GM19043 (cell line): ENCODE results near the gene CTAGE4.
"Not testable (repeated sequence)": the region's sequence is repeated elsewhere in the genome, so short reads cannot be mapped to it uniquely, and the experiment has no call there.

ENCODE experiments used
- ATAC-seq: cut with Tn5 transposase; IDR thresholded peaks from one replicate; pipeline ENCODE4 v1.9.1; 2021; ENCODE audit warnings: low read depth; ENCODE audit not compliant: unreplicated experiment

Gene CTAGE4

GRCh38 chr7:144183166-144183565 is at the start of gene CTAGE4:
Gene CTAGE4 (plus strand): TSS chr7:144183466. CDS start chr7:144183504, 38 bp downstream.
- ATAC-seq: not testable (repeated sequence)

GRCh38 chr7:144134116-144134515 is 49.1 kb upstream of the CTAGE4 start:
- ATAC-seq: no peak

GRCh38 chr7:144137501-144137900 is 45.8 kb upstream of the CTAGE4 start:
- ATAC-seq: no peak

DNA sequence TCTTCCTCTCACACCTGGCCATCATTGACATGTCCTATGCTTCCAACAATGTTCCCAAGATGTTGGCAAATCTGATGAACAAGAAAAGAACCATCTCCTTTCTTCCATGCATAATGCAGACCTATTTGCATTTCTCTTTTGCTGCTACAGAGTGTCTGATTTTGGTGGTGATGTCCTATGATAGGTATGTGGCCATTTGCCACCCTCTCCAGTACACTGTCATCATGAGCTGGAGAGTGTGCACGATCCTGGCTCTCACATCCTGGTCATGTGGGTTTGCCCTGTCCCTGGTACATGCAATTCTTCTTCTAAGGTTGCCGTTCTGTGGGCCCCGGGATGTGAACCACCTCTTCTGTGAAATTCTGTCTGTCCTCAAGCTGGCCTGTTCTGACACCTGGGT is 41.1 kb upstream of the CTAGE4 start:
- ATAC-seq: no peak

DNA sequence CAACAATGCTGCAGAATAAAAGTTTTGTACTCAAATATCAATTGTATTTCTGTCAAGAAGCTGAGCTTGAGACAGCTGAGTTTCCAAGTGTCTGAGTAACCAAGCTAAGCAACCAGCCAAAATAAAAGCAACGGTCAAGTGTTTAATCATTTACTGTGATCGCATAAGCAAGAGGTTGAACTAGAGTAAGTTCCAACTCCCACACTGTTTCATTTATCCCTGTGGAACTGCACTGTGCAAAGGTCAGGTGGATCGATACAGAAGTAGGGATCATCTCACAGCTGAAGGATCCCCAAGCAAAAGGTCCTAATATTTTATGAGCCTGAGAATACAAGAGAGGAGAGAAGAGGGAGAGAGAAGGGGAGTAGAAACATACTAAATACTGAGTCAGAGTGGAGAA is 38.8 kb upstream of the CTAGE4 start:
- ATAC-seq: no peak

- ATAC-seq: no peak
Measured at GRCh38 chr7:144148224-144148827, 34.9 kb upstream of the CTAGE4 start.

GRCh38 chr7:144158861-144159260 is 24.4 kb upstream of the CTAGE4 start:
- no peak for ATAC-seq

DNA sequence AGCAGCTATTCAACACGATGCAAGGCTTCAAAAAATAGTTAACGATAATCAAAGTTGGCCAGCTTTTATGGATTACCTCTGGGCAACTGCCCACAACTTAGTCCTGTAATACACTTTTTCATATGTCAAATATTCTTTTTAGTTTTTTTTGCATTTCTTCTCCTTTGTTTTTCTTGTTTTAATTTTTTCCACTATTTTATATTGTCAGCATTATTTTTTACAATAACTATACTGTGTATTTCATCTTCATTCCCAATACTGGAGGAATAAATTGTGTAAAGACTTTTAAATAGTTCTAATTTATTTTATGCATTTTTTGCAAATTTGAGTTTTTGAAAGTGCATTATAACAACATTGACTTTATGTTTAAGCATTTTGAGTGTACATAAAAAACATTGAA is 18.5 kb upstream of the CTAGE4 start:
- no peak for ATAC-seq

GRCh38 chr7:144171594-144172350 is 11.5 kb upstream of the CTAGE4 start:
- ATAC-seq: not testable (repeated sequence)

GRCh38 chr7:144174613-144175012 is 8.7 kb upstream of the CTAGE4 start:
- ATAC-seq: no peak

DNA sequence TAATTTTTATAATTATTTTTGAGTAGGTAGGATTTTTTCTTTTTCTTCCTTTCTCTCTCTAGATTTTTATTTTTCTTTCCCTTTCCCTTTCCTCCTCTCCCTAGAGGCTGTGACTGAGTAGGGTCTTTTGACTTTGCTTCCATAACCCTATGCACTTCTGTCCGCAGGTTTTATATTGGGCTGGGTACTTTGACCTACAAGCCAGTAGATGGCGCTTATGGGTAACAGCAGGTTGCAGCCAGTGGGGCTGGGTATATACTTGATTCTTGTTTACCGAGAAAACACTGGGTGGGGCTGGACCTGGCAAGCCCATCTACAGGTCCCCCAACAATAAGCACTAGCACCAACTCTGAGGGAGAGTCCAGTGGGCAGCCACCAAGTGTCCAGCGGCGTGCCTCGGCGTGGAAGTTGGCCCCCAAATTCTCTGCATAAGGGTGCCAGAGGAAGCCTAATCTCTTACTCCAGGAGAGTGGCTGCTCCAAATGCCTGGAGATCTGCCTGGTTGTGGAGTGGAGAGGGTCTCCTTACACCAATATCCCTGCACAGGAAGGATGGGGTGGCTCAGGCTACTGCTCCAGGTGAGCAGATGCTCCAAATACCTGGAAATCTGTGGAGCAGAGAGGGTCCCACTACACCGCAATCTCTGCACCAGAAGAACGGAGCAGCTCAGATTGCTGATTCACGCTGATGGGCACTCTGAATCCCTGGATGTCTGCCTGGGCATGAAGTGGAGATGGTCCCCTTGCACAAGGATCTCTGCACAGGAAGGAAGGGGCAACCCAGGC is 4.7 kb upstream of the CTAGE4 start:
- peak; percentile 93 for ATAC-seq

- ATAC-seq: peak; percentile 25
Measured at GRCh38 chr7:144179165-144179479, 4.1 kb upstream of the CTAGE4 start.

DNA sequence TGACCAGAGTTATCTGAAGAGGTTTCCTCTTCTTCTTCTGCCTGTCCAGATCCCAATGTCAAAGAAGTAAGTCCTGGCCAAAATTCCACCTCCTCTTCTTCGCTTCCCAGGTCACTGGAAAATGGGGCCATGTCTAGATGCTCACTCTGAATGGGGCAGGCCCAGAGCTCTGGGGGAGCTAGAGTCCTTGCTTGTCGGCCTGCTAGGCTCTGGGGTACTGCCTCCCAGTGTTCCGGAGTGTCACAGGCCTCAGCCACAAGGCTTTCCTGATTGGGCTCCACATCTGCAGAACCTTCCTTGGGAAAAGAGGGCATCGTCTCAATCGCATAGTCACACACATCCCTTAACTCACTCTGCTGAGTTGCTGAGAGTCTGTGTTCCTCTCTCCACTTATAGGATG is 4.6 kb downstream of the CTAGE4 start:
- ATAC-seq: not testable (repeated sequence)

- not testable (repeated sequence) for ATAC-seq
Measured at GRCh38 chr7:144188578-144189171, 5.4 kb downstream of the CTAGE4 start.

DNA sequence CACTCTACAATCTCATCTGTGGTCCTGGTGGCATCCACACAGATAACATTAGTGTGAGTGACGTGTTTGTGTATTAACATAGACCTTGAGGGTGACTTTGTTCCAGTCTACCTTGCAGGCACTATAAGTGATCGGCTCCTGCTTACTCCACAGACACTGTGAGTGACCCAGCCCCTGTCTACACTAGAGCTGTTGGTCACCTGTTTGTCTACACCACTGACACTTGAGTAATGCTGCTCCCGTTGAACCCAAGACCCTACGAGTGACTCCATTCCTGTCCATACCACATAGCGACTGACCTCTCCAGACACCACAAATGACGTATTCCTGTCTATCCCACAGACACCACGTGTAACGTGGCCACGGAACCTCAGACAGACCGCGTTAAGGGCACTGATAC is 10.5 kb downstream of the CTAGE4 start:
- ATAC-seq: not testable (repeated sequence)

DNA sequence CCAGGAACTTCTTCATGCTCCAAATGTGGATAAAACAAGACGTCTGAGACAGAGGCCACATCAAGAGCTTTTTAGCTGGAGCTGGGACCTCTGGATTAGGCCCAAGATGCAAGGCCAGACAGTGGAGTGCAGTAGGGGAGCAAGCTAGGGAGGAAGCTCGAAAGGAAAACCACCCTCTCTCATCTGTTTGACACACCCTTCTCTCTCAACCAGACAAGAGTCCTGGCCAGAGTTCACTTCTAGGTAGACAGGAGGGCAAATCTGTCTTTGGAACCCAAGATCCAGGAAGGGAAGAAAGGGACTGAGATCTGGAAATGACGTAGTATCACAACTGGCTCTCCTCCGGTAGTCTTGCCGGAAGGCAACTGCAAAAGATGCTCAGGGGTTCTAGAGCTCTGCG is 11.2 kb downstream of the CTAGE4 start:
- not testable (repeated sequence) for ATAC-seq

DNA sequence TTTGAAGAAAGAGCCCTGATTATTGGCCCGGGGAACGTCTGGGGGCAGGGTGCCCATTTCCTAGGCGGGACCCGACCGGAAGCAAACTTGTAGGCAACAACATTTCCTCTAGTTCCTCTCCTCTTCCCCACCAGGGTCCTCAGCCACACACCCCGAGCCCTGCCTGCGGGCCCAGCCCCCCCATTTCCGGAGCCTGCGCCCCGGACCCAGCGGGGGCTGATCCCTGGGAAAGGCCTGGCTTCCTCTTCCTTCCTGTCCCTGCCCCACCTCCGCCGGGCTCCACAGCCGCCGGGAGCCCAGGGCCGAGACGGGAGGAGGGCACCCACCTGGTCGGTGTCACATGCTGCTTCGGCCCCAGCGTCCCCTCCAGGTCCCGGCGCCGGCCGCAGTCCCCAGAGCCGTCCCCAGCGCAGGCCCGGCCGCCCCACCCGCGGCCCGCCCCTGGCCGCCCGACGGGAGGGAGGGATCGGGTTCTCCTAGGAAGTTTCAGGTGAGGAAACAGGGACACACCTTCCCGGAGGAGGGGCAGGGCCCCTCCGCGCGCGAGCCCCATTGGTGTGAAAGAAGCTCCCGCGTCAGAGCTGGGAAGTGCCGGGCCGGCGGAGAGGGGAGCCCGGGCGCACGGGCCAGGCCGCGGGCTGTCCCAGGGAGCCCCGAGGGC is 12.1 kb downstream of the CTAGE4 start, which contains the start of gene ARHGEF35:
TSS of gene ARHGEF35 (minus strand) at position 622 of the 661 bp plus-strand sequence. CDS start 7,450 bp downstream, outside the sequence.
- peak; percentile 66 for ATAC-seq

DNA sequence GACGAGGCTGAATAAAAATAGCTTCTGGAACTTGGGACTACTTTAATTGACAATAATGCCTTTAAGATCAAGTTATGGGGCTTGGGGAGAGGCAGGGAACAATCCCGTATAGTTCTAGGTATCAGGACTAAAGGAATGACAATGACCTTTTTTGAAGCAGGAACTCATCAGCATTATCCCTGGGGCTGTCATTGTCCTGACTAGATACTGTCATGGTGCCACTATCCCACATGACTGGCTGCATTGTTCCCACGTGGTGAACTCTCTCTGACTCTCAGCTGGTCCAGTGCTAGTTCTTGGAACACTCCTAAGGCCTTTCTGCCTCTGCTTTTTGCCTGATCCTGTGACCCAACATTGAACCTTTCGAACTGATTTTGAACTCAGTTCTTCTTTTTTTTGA is 15.7 kb downstream of the CTAGE4 start:
- ATAC-seq: not testable (repeated sequence)

- ATAC-seq: peak; percentile 26
Measured at GRCh38 chr7:144201978-144202377, 18.7 kb downstream of the CTAGE4 start.

DNA sequence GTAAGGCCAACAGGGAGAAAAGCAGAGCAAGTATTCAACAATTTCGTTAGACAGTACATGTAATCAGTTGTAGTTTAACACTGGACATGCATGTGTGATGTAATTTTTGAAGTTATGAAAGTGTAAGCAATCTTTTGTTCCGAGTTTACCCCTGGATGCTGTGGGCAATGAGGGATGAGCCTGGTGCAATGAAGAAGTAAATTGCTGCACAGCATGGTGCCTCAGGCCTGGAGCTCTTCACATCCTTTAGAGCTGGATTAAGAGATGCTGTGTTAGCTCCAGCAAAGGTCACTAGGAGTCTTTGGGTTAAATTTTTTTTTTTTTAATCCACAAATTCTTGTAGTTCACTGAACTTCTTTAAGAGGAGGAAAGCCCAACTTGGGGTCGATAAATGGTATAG is 19.8 kb downstream of the CTAGE4 start:
- not testable (repeated sequence) for ATAC-seq
